SK-N-SH treated with all-trans-retinoic acid at 6 μM for 48 hours (cell line): ENCODE measurements around the gene CTSA.

Experiments
- ATAC-seq: fragments of 200-7000 bp; cut with Tn5 transposase; 3 replicates; pipeline ENCODE4 v1.9.1; 2020; ENCODE audit warnings: mild to moderate bottlenecking, moderate library complexity
- ARNTL ChIP-seq: fragments of 450-650 bp; formaldehyde crosslinking; IDR thresholded peaks from 2 replicates; pipeline ENCODE4 v1.5.0; 2020; ENCODE audit warnings: low read depth, mild to moderate bottlenecking, moderate library complexity, borderline replicate concordance
- CSDC2 ChIP-seq: fragments of 250-450 bp; sonication (Bioruptor Pico); IDR thresholded peaks from 2 replicates; pipeline ENCODE4 v1.5.0; 2020; ENCODE audit warnings: mild to moderate bottlenecking, moderate library complexity
- GLIS3 ChIP-seq: fragments of 250-450 bp; sonication (Bioruptor Pico); IDR thresholded peaks from 2 replicates; pipeline ENCODE4 v1.5.0; 2020; ENCODE audit warnings: mild to moderate bottlenecking, moderate library complexity
- ISL1 ChIP-seq: fragments of 250-450 bp; sonication (Bioruptor Pico); IDR thresholded peaks from 2 replicates; pipeline ENCODE4 v2.1.2; 2022; ENCODE audit warnings: mild to moderate bottlenecking, moderate library complexity
- OSR1 ChIP-seq: fragments of 250-450 bp; sonication (Bioruptor Pico); IDR thresholded peaks from 2 replicates; pipeline ENCODE4 v1.8.0; 2022; ENCODE audit warnings: moderate library complexity, mild to moderate bottlenecking, inconsistent platforms
- PPARA ChIP-seq: fragments of 250-450 bp; sonication (Bioruptor Pico); IDR thresholded peaks from 2 replicates; pipeline ENCODE4 v1.5.0; 2020; ENCODE audit warnings: mild to moderate bottlenecking, borderline replicate concordance
- TCF4 ChIP-seq: fragments of 250-450 bp; sonication (Bioruptor Pico); IDR thresholded peaks from 2 replicates; pipeline ENCODE4 v1.8.0; 2021; ENCODE audit warnings: mild to moderate bottlenecking, moderate library complexity, borderline replicate concordance
- TOX ChIP-seq: fragments of 250-450 bp; sonication (Bioruptor Pico); IDR thresholded peaks from 2 replicates; pipeline ENCODE4 v1.8.0; 2021; ENCODE audit warnings: mild to moderate bottlenecking, moderate library complexity, borderline replicate concordance
- ZFP30 ChIP-seq: fragments of 450-650 bp; formaldehyde crosslinking; IDR thresholded peaks from 2 replicates; pipeline ENCODE4 v1.5.0; 2022; ENCODE audit warnings: mild to moderate bottlenecking, moderate library complexity
- ZNF565 ChIP-seq: fragments of 450-650 bp; formaldehyde crosslinking; conservative IDR thresholded peaks from 2 replicates; pipeline ENCODE4 v1.5.0; 2020; ENCODE audit warnings: low read depth, mild to moderate bottlenecking, moderate library complexity
- ZNF70 ChIP-seq: fragments of 450-650 bp; formaldehyde crosslinking; IDR thresholded peaks from 2 replicates; pipeline ENCODE4 v1.5.0; 2020; ENCODE audit warnings: mild to moderate bottlenecking, moderate library complexity
- ZNF8 ChIP-seq: fragments of 450-650 bp; formaldehyde crosslinking; IDR thresholded peaks from 2 replicates; pipeline ENCODE4 v1.5.0; 2020; ENCODE audit warnings: mild to moderate bottlenecking, moderate library complexity
- TF ChIP-seq, protein P1 (sequence below): fragments of 250-450 bp; sonication (Bioruptor Pico); IDR thresholded peaks from 2 replicates; pipeline ENCODE4 v1.5.1; 2020; ENCODE audit warnings: low read depth, mild to moderate bottlenecking, moderate library complexity
- TF ChIP-seq, protein P2 (sequence below): fragments of 250-450 bp; sonication (Bioruptor Pico); IDR thresholded peaks from 2 replicates; pipeline ENCODE4 v1.5.1; 2021; ENCODE audit warnings: mild to moderate bottlenecking, moderate library complexity
- TF ChIP-seq, protein P3 (sequence below): fragments of 250-450 bp; sonication (Bioruptor Pico); IDR thresholded peaks from 2 replicates; pipeline ENCODE4 v1.8.0; 2021; ENCODE audit warnings: low read depth, mild to moderate bottlenecking, moderate library complexity, borderline replicate concordance
- TF ChIP-seq, protein P4 (sequence below): fragments of 250-450 bp; sonication (Bioruptor Pico); IDR thresholded peaks from 2 replicates; pipeline ENCODE4 v1.8.0; 2020; ENCODE audit warnings: mild to moderate bottlenecking, moderate library complexity, borderline replicate concordance
- TF ChIP-seq, protein P5 (sequence below): fragments of 250-450 bp; sonication (Bioruptor Pico); IDR thresholded peaks from 2 replicates; pipeline ENCODE4 v1.5.0; 2020; ENCODE audit warnings: mild to moderate bottlenecking, moderate library complexity

Gene CTSA

DNA sequence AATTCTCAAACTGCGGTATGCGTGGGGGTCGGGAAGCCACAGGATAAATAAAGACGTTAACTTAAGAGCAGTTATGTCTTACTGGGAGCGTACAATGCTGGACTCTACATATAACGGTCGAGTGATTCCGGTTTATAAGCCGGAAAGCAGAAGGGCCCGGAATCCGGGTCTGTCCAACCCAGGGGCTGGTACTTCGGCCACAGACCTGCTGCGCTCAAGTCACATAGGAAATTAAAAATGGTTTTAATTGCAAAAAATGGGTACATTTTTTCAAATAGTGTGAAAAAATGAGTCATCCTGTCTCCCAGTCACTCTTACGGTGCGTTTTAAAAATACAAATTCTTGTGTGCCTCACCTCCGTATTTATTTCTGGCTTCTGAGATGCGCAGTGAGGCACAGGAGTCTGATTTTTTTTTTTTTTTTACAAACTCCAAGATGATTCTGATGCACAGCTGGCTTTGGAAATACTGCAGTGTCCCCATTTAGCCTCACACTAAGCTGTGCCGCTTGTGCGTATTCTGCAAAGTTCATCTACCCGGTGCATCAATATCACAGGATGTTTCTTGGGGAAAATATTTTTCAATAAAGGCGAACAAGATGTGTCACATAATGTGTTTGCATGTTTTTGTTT is 44.4 kb downstream of the CTSA start:
- peak; percentile 31 for ATAC-seq
- TF ChIP-seq, protein P1, sequence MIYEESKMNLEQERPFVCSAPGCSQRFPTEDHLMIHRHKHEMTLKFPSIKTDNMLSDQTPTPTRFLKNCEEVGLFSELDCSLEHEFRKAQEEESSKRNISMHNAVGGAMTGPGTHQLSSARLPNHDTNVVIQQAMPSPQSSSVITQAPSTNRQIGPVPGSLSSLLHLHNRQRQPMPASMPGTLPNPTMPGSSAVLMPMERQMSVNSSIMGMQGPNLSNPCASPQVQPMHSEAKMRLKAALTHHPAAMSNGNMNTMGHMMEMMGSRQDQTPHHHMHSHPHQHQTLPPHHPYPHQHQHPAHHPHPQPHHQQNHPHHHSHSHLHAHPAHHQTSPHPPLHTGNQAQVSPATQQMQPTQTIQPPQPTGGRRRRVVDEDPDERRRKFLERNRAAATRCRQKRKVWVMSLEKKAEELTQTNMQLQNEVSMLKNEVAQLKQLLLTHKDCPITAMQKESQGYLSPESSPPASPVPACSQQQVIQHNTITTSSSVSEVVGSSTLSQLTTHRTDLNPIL (CRISPR knock-in tag) = no peak
- TF ChIP-seq TCF4 (CRISPR knock-in tag) (no peak), ARNTL (CRISPR knock-in tag) (no peak), ISL1 (CRISPR knock-in tag) (no peak), OSR1 (no peak)
- TF ChIP-seq, protein P2, sequence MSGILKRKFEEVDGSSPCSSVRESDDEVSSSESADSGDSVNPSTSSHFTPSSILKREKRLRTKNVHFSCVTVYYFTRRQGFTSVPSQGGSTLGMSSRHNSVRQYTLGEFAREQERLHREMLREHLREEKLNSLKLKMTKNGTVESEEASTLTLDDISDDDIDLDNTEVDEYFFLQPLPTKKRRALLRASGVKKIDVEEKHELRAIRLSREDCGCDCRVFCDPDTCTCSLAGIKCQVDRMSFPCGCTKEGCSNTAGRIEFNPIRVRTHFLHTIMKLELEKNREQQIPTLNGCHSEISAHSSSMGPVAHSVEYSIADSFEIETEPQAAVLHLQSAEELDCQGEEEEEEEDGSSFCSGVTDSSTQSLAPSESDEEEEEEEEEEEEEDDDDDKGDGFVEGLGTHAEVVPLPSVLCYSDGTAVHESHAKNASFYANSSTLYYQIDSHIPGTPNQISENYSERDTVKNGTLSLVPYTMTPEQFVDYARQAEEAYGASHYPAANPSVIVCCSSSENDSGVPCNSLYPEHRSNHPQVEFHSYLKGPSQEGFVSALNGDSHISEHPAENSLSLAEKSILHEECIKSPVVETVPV (CRISPR knock-in tag) = no peak
- TF ChIP-seq, protein P3, sequence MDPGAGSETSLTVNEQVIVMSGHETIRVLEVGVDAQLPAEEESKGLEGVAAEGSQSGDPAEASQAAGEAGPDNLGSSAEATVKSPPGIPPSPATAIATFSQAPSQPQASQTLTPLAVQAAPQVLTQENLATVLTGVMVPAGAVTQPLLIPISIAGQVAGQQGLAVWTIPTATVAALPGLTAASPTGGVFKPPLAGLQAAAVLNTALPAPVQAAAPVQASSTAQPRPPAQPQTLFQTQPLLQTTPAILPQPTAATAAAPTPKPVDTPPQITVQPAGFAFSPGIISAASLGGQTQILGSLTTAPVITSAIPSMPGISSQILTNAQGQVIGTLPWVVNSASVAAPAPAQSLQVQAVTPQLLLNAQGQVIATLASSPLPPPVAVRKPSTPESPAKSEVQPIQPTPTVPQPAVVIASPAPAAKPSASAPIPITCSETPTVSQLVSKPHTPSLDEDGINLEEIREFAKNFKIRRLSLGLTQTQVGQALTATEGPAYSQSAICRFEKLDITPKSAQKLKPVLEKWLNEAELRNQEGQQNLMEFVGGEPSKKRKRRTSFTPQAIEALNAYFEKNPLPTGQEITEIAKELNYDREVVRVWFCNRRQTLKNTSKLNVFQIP (CRISPR knock-in tag) = no peak
- TF ChIP-seq, protein P4, sequence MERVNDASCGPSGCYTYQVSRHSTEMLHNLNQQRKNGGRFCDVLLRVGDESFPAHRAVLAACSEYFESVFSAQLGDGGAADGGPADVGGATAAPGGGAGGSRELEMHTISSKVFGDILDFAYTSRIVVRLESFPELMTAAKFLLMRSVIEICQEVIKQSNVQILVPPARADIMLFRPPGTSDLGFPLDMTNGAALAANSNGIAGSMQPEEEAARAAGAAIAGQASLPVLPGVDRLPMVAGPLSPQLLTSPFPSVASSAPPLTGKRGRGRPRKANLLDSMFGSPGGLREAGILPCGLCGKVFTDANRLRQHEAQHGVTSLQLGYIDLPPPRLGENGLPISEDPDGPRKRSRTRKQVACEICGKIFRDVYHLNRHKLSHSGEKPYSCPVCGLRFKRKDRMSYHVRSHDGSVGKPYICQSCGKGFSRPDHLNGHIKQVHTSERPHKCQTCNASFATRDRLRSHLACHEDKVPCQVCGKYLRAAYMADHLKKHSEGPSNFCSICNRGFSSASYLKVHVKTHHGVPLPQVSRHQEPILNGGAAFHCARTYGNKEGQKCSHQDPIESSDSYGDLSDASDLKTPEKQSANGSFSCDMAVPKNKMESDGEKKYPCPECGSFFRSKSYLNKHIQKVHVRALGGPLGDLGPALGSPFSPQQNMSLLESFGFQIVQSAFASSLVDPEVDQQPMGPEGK (CRISPR knock-in tag) = no peak

DNA sequence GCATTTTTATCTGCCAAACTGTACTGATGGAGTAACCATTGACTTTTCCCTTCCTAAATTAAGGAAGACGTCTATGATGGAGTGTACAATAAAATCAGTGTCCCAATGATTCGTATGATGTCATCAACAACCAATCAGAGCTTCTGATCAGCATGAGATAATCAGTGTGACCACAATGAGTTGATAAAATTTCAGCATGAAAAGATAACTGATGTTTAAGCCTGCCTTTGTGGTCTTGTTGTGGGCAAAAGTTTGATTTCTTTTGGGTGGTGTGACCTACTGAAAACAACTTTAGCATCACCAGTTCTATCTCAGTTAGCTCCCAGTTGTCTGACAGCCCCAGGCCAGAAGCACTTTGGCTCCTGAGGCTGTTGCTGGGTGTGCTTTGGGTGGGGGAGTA is 46.6 kb downstream of the CTSA start:
- TF ChIP-seq TOX (CRISPR knock-in tag) = no peak
- TF ChIP-seq ZNF70 (CRISPR knock-in tag) = no peak
- TF ChIP-seq ZNF8 (CRISPR knock-in tag) = no peak
- TF ChIP-seq ZFP30 (CRISPR knock-in tag) = no peak
- TF ChIP-seq ZNF565 (CRISPR knock-in tag) = no peak
- TF ChIP-seq TCF4 (CRISPR knock-in tag) = no peak
- TF ChIP-seq, protein P2 (CRISPR knock-in tag) = no peak
- TF ChIP-seq, protein P1 (CRISPR knock-in tag) = no peak
- TF ChIP-seq, protein P5, sequence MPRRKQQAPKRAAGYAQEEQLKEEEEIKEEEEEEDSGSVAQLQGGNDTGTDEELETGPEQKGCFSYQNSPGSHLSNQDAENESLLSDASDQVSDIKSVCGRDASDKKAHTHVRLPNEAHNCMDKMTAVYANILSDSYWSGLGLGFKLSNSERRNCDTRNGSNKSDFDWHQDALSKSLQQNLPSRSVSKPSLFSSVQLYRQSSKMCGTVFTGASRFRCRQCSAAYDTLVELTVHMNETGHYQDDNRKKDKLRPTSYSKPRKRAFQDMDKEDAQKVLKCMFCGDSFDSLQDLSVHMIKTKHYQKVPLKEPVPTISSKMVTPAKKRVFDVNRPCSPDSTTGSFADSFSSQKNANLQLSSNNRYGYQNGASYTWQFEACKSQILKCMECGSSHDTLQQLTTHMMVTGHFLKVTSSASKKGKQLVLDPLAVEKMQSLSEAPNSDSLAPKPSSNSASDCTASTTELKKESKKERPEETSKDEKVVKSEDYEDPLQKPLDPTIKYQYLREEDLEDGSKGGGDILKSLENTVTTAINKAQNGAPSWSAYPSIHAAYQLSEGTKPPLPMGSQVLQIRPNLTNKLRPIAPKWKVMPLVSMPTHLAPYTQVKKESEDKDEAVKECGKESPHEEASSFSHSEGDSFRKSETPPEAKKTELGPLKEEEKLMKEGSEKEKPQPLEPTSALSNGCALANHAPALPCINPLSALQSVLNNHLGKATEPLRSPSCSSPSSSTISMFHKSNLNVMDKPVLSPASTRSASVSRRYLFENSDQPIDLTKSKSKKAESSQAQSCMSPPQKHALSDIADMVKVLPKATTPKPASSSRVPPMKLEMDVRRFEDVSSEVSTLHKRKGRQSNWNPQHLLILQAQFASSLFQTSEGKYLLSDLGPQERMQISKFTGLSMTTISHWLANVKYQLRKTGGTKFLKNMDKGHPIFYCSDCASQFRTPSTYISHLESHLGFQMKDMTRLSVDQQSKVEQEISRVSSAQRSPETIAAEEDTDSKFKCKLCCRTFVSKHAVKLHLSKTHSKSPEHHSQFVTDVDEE = no peak
- TF ChIP-seq CSDC2 (CRISPR knock-in tag) = no peak
- no peak for TF ChIP-seq ISL1 (CRISPR knock-in tag)
- TF ChIP-seq PPARA (CRISPR knock-in tag) = no peak
- TF ChIP-seq GLIS3 = no peak
- ATAC-seq = no peak
